PC-3 (cell line): ENCODE data around the gene PPP1R2. TPM values are rescaled to one million over a fixed set of nuclear protein-coding genes. Genes with fewer than 3 reads are reported as not detected.
"Not testable (repeated sequence)": the region's sequence is repeated elsewhere in the genome, so short reads cannot be mapped to it uniquely, and the experiment has no call there.

Experiments used
- ATAC-seq: fragments of 200-7000 bp; cut with Tn5 transposase; 2 replicates; pipeline ENCODE4 v1.9.1; 2020; ENCODE audit warnings: mild to moderate bottlenecking, moderate library complexity
- BruUV-seq: library from RNA; stranded (reverse); fragments of 400-500 nt; replicated peaks from 2 replicates; lab custom pipeline; 2021; lab: Mats Ljungman, UMichigan
- CTCF ChIA-PET: fragments of 300-600 bp; sonication (Branson Sonifier 250); formaldehyde crosslinking; loops from one replicate; lab custom pipeline; 2022; ENCODE audit warnings: antibody characterized with exemption; lab: Charles Lee
- POLR2A ChIA-PET: fragments of 300-600 bp; sonication (Branson Sonifier 250); formaldehyde crosslinking; loops from one replicate; lab custom pipeline; 2022; ENCODE audit warnings: antibody characterized with exemption; ENCODE audit not compliant: unreplicated experiment; lab: Charles Lee
- DNase-seq: peaks from one replicate; pipeline ENCODE4 v3.0.0-alpha.2; 2015
- H2AFZ ChIP-seq: fragments of 300-600 bp; sonication (generic); 2 replicates; pipeline ENCODE4 v1.6.0; 2016; ENCODE audit warnings: antibody characterized with exemption, low read length
- H3F3A ChIP-seq: fragments of 300-600 bp; sonication (generic); one replicate; pipeline ENCODE4 v1.6.0; 2017; ENCODE audit warnings: antibody characterized with exemption, low read length, control low read depth, mild to moderate bottlenecking; ENCODE audit not compliant: unreplicated experiment
- H3K27ac ChIP-seq: fragments of 300-600 bp; sonication (generic); 2 replicates; pipeline ENCODE4 v1.5.1; 2016; ENCODE audit warnings: mild to moderate bottlenecking, low read length
- H3K27me3 ChIP-seq: fragments of 300-600 bp; sonication (generic); 2 replicates; pipeline ENCODE4 v1.6.1; 2016; ENCODE audit warnings: low read length, mixed read lengths
- H3K36me3 ChIP-seq: fragments of 300-600 bp; sonication (generic); 2 replicates; pipeline ENCODE4 v1.6.1; 2016; ENCODE audit warnings: low read depth, mixed run types, low read length, mixed read lengths
- H3K4me1 ChIP-seq: fragments of 300-600 bp; sonication (generic); 2 replicates; pipeline ENCODE4 v1.5.1; 2016; ENCODE audit warnings: low read length; ENCODE audit not compliant: insufficient read depth
- H3K4me2 ChIP-seq: fragments of 300-600 bp; sonication (generic); 2 replicates; pipeline ENCODE4 v1.6.0; 2016; ENCODE audit warnings: low read length
- H3K4me3 ChIP-seq: fragments of 300-600 bp; sonication (generic); 2 replicates; pipeline ENCODE4 v1.5.1; 2016; ENCODE audit warnings: mild to moderate bottlenecking, low read length, mixed read lengths
- H3K79me2 ChIP-seq: fragments of 300-600 bp; sonication (generic); 2 replicates; pipeline ENCODE4 v1.6.1; 2017; ENCODE audit warnings: low read length, mixed read lengths
- H3K9ac ChIP-seq: fragments of 300-600 bp; sonication (generic); 2 replicates; pipeline ENCODE4 v1.6.0; 2016; ENCODE audit warnings: mild to moderate bottlenecking, low read length
- H3K9me2 ChIP-seq: fragments of 300-600 bp; sonication (generic); replicated peaks from 2 replicates; pipeline ENCODE4 v1.6.1; 2016; ENCODE audit warnings: mixed run types, low read length, mixed read lengths
- H3K9me3 ChIP-seq: fragments of 300-600 bp; sonication (generic); 2 replicates; pipeline ENCODE4 v1.6.1; 2016; ENCODE audit warnings: low read length, mixed read lengths
- H4K20me1 ChIP-seq: fragments of 300-600 bp; sonication (generic); 2 replicates; pipeline ENCODE4 v1.6.1; 2016; ENCODE audit warnings: low read length, mixed read lengths
- EZH2 ChIP-seq: fragments of 300-600 bp; sonication (generic); IDR thresholded peaks from one replicate; pipeline ENCODE4 v1.6.1; 2017; ENCODE audit warnings: antibody characterized with exemption, mild to moderate bottlenecking, low read length; ENCODE audit not compliant: unreplicated experiment
- EZH2phosphoT487 ChIP-seq: fragments of 300-600 bp; sonication (generic); IDR thresholded peaks from 2 replicates; pipeline ENCODE4 v1.6.1; 2018; ENCODE audit warnings: mild to moderate bottlenecking, antibody characterized with exemption, low read length, borderline replicate concordance
- intact Hi-C: fragments of 100-400 bp; cut with micrococcal nuclease; formaldehyde crosslinking; loops from 2 replicates; pipeline ENCODE4 v1.9.0; 2023
- total RNA-seq: library from RNA; depleted of rRNA; stranded (reverse); fragments of >200 nt; gene quantifications from 2 replicates; pipeline ENCODE4 v1.2.3, GENCODE V29; 2014
- TF ChIP-seq, protein P1 (sequence below): fragments of 300-600 bp; sonication (generic); conservative IDR thresholded peaks from 2 replicates; pipeline ENCODE4 v1.5.1; 2017; ENCODE audit warnings: antibody characterized with exemption, low read depth, mild to moderate bottlenecking, low read length

Gene PPP1R2
- total RNA-seq, 1 experiment from 2014 or later: 132 TPM

DNA sequence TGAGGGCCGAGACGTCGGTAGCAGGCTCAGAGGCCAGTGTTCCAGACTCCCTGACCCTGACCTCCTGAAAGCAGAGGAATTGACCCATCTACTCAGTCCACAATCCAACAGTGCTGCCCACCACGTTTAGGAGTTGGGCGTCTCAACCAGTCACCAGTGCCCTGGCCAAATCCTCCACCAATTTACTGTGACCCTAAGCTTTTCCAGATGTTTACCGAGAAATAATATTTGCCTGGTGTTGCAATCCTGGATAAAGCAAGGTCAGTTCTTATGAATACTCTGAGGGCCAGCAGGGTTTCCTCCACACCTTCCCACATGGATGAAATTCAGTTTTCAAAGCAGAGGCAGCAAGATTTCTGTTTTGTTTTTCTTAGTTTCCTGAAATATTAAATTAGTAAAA is 48.1 kb upstream of the PPP1R2 start:
- Histone ChIP-seq H3K4me3 (no peak overlapping the region), H3K9me2 (no peaks in the 10 kb centered on the region), H4K20me1 (no peaks in the 10 kb centered on the region), H3K4me1 (no peaks in the 10 kb centered on the region), H3K9ac (no peak overlapping the region), H3K79me2 (no peaks in the 10 kb centered on the region), H3F3A (no peaks in the 10 kb centered on the region), H3K36me3 (no peaks in the 10 kb centered on the region), H3K9me3 (no peaks in the 10 kb centered on the region), H3K27ac (no peak overlapping the region), H2AFZ (no peak overlapping the region), H3K4me2 (no peak overlapping the region), H3K27me3 (no peaks in the 10 kb centered on the region; the same call in 1 of the 2 replicates)
- ChIA-PET POLR2A (no interaction called here), CTCF (no interaction called here)
- ATAC-seq (no peak), DNase-seq (no peak)
- intact Hi-C loops: no loop called here
- BruUV-seq: no TSS peak
- no peak for TF ChIP-seq EZH2
- TF ChIP-seq, protein P1, sequence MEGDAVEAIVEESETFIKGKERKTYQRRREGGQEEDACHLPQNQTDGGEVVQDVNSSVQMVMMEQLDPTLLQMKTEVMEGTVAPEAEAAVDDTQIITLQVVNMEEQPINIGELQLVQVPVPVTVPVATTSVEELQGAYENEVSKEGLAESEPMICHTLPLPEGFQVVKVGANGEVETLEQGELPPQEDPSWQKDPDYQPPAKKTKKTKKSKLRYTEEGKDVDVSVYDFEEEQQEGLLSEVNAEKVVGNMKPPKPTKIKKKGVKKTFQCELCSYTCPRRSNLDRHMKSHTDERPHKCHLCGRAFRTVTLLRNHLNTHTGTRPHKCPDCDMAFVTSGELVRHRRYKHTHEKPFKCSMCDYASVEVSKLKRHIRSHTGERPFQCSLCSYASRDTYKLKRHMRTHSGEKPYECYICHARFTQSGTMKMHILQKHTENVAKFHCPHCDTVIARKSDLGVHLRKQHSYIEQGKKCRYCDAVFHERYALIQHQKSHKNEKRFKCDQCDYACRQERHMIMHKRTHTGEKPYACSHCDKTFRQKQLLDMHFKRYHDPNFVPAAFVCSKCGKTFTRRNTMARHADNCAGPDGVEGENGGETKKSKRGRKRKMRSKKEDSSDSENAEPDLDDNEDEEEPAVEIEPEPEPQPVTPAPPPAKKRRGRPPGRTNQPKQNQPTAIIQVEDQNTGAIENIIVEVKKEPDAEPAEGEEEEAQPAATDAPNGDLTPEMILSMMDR: no peak
- no peak for TF ChIP-seq EZH2phosphoT487

DNA sequence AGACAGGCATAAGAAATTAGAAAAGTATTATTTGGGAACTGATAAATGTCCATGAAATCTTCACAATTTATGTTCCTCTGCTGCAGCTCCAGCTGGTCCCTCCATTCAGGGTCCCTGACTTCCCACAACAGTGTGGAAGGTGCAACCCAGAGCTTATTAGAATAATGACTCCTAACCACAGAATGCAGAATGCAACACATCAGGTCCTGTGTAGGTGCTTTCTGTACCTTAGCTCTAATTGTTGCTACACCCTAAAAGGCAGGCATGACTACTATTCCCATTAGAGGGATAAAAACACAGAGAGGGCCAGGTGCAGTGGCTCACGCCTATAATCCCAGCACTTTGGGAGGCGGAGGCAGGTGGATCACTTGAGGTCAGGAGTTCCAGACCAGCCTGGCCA is 47.3 kb upstream of the PPP1R2 start:
- H3K27ac ChIP-seq, H3K9me2 ChIP-seq, H2AFZ ChIP-seq, H3F3A ChIP-seq, BruUV-seq, H3K4me2 ChIP-seq, ATAC-seq, H3K9me3 ChIP-seq, H4K20me1 ChIP-seq, H3K36me3 ChIP-seq, H3K27me3 ChIP-seq, DNase-seq, H3K4me3 ChIP-seq, CTCF ChIA-PET, H3K9ac ChIP-seq, H3K79me2 ChIP-seq, POLR2A ChIA-PET, H3K4me1 ChIP-seq, intact Hi-C loops: not testable (repeated sequence)

DNA sequence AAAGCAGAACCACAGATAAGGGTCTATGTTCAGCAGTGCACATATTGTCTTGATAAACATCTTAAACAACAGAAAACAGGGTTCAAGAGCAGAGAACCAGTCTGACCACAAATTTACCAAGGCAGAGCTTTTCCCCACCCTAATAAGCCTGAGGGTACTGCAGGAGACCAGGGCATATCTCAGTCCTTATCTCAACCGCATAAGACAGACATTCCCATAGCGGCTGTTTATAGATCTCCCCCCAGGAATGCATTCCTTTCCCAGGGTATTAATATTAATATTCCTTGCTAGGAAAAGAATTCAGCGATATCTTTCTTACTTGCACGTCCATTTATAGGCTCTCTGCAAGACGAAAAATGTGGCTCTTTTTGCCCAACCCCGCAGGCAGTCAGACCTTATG is 46.7 kb upstream of the PPP1R2 start:
- H3K9ac ChIP-seq, H3K4me3 ChIP-seq, ATAC-seq, CTCF ChIA-PET, H3F3A ChIP-seq, POLR2A ChIA-PET, H3K79me2 ChIP-seq, H2AFZ ChIP-seq, H3K9me2 ChIP-seq, intact Hi-C loops, H3K9me3 ChIP-seq, H3K4me1 ChIP-seq, H4K20me1 ChIP-seq, H3K27ac ChIP-seq, H3K4me2 ChIP-seq, H3K36me3 ChIP-seq, H3K27me3 ChIP-seq, BruUV-seq, DNase-seq: not testable (repeated sequence)

DNA sequence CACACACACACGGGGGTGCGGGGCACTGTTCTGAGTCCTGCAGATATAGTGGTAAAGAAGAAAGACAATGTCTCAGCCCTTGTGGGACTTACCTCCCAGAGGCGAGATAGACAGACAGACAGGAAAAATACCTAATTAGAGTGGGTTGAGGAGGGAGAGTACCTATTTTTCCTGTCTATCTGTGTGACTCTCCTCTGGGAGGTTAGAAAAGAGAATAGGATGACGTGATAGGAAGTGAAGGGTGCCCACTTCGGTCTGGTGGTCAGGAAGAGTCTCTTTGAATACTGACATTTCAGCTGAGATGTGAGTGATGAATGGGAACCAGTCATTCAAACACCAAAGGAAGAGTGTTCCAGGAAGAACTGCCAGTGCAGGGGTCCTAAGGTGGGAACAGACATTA is 44.7 kb upstream of the PPP1R2 start:
- Histone ChIP-seq H3K27ac (no peak overlapping the region), H3K4me2 (no peak overlapping the region), H3K9ac (no peak overlapping the region), H4K20me1 (no peaks in the 10 kb centered on the region), H3K4me3 (no peak overlapping the region), H2AFZ (no peak overlapping the region), H3K79me2 (no peaks in the 10 kb centered on the region), H3K36me3 (no peaks in the 10 kb centered on the region), H3K27me3 (no peaks in the 10 kb centered on the region; the same call in 1 of the 2 replicates), H3K4me1 (peaks cover 11% of the 10 kb centered on the region; the same call in 1 of the 2 replicates), H3F3A (no peaks in the 10 kb centered on the region), H3K9me3 (no peaks in the 10 kb centered on the region), H3K9me2 (no peaks in the 10 kb centered on the region)
- intact Hi-C loops: no loop called here
- ATAC-seq (no peak), DNase-seq (no peak)
- POLR2A ChIA-PET: no interaction called here
- no TSS peak for BruUV-seq
- CTCF ChIA-PET: no interaction called here
- TF ChIP-seq EZH2phosphoT487 (no peak), EZH2 (no peak)
- TF ChIP-seq, protein P1: no peak
